Uterus (tissue), 2 donors: ENCODE data around the gene COQ5.

Source experiments
- POLR2A ChIP-seq, 2 donors: fragments of 450-650 bp; IDR thresholded peaks; one replicate each; pipeline ENCODE4 v1.6.1; 2016; ENCODE audit warnings: antibody characterized with exemption in 2 of 2, mild to moderate bottlenecking in 1 of 2, moderate library complexity in 1 of 2
- TF ChIP-seq, protein P1 (sequence below), 4 experiments: fragments of 200-600 bp in 2 of 4; fragments of 450-650 bp in 2 of 4; sonication (generic) in 2 of 4; IDR thresholded peaks; one replicate each; pipeline ENCODE4 v1.5.1; 2016 to 2019; ENCODE audit warnings: antibody characterized with exemption in 4 of 4, mild to moderate bottlenecking in 2 of 4, moderate library complexity in 1 of 4

- no peak for TF ChIP-seq POLR2A (IDR thresholded peaks at IDR 0.05)
- TF ChIP-seq, protein P1, sequence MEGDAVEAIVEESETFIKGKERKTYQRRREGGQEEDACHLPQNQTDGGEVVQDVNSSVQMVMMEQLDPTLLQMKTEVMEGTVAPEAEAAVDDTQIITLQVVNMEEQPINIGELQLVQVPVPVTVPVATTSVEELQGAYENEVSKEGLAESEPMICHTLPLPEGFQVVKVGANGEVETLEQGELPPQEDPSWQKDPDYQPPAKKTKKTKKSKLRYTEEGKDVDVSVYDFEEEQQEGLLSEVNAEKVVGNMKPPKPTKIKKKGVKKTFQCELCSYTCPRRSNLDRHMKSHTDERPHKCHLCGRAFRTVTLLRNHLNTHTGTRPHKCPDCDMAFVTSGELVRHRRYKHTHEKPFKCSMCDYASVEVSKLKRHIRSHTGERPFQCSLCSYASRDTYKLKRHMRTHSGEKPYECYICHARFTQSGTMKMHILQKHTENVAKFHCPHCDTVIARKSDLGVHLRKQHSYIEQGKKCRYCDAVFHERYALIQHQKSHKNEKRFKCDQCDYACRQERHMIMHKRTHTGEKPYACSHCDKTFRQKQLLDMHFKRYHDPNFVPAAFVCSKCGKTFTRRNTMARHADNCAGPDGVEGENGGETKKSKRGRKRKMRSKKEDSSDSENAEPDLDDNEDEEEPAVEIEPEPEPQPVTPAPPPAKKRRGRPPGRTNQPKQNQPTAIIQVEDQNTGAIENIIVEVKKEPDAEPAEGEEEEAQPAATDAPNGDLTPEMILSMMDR (IDR thresholded peaks at IDR 0.05): peak in 2 of 4 experiments; percentile 23 to 36
Observed at GRCh38 chr12:120453977-120454376, 75.0 kb downstream of the COQ5 start.
